MM.1S (cell line): ENCODE measurements around the gene CCDC9.

Experiments used
- EZH2 ChIP-seq: fragments of 300-600 bp; sonication (generic); optimal IDR thresholded peaks from 2 replicates; pipeline ENCODE3; 2017; ENCODE audit warnings: low read depth, mild to moderate bottlenecking, antibody characterized with exemption, low read length, mixed read lengths
- EZH2phosphoT487 ChIP-seq: fragments of 300-600 bp; sonication (generic); IDR thresholded peaks from 2 replicates; pipeline ENCODE4 v1.6.1; 2018; ENCODE audit warnings: antibody characterized with exemption, low read length
- TF ChIP-seq, protein P1 (sequence below): fragments of 300-600 bp; sonication (generic); IDR thresholded peaks from 2 replicates; pipeline ENCODE4 v1.5.1; 2016; ENCODE audit warnings: antibody characterized with exemption, low read length, mixed read lengths

DNA sequence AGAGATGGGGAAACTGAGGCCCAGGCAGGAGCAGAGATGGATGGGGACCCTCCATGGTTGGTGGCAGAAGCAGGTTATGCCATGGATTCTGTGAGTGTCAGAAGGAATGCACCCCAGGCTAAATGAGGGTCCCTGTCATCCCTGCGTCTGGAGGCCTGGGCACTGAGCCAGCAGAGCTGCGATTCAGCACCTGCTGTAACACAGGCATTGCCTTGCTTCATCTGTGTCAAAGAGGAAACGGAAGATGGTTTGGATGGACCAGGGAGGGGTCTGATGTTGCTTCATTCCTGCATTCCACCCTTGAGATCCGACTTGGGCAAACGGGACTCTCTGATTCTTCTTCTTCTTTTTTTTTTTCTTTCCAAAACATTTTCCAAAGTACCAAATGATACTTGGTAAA lies 54.5 kb downstream of the CCDC9 start:
- TF ChIP-seq, protein P1, sequence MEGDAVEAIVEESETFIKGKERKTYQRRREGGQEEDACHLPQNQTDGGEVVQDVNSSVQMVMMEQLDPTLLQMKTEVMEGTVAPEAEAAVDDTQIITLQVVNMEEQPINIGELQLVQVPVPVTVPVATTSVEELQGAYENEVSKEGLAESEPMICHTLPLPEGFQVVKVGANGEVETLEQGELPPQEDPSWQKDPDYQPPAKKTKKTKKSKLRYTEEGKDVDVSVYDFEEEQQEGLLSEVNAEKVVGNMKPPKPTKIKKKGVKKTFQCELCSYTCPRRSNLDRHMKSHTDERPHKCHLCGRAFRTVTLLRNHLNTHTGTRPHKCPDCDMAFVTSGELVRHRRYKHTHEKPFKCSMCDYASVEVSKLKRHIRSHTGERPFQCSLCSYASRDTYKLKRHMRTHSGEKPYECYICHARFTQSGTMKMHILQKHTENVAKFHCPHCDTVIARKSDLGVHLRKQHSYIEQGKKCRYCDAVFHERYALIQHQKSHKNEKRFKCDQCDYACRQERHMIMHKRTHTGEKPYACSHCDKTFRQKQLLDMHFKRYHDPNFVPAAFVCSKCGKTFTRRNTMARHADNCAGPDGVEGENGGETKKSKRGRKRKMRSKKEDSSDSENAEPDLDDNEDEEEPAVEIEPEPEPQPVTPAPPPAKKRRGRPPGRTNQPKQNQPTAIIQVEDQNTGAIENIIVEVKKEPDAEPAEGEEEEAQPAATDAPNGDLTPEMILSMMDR = no peak
- TF ChIP-seq EZH2 (no peak), EZH2phosphoT487 (no peak)
